H1 (cell line): ENCODE data around the gene IL24.

ENCODE experiments used
- EP300 ChIP-seq, 2 experiments: IDR thresholded peaks; 1 replicate in 1 of 2; 2 replicates in 1 of 2; pipeline ENCODE4 v1.6.1; 2011 to 2012; ENCODE audit warnings: low read depth in 2 of 2, low read length in 2 of 2, mild to moderate bottlenecking in 2 of 2, borderline replicate concordance in 1 of 2, inconsistent platforms in 1 of 2, moderate library complexity in 1 of 2
- JUND ChIP-seq: IDR thresholded peaks from 2 replicates; pipeline ENCODE4 v1.6.1; 2011; ENCODE audit warnings: mild to moderate bottlenecking, improper control_type of control experiment, low read length
- POLR2A ChIP-seq, 2 experiments: IDR thresholded peaks; 1 replicate in 1 of 2; 2 replicates in 1 of 2; pipeline ENCODE4 v1.6.1; 2011; ENCODE audit warnings: low read depth in 2 of 2, low read length in 2 of 2, mild to moderate bottlenecking in 2 of 2; ENCODE audit errors: control extremely low read depth in 1 of 2
- POLR2AphosphoS5 ChIP-seq: IDR thresholded peaks from 2 replicates; pipeline ENCODE4 v1.6.1; 2011; ENCODE audit warnings: low read depth, low read length
- SRF ChIP-seq: IDR thresholded peaks from 2 replicates; pipeline ENCODE4 v1.6.1; 2011; ENCODE audit warnings: mild to moderate bottlenecking, low read depth, low read length, moderate library complexity
- TAF7 ChIP-seq: optimal IDR thresholded peaks from 2 replicates; pipeline ENCODE3; 2011; ENCODE audit warnings: low read depth, mild to moderate bottlenecking, inconsistent platforms, low read length, moderate library complexity, borderline replicate concordance

- no peak for TF ChIP-seq SRF
- no peak for TF ChIP-seq JUND
- TF ChIP-seq POLR2AphosphoS5, result no peak
- no peak for TF ChIP-seq EP300 (IDR thresholded peaks at IDR 0.05; ENCODE audit: borderline replicate concordance in 1 of 2, low read depth in 2 of 2, low read length in 2 of 2)
- no peak for TF ChIP-seq POLR2A (IDR thresholded peaks at IDR 0.05; ENCODE audit: control extremely low read depth in 1 of 2, low read depth in 2 of 2, low read length in 2 of 2)
- no peak for TF ChIP-seq TAF7
Measured at GRCh38 chr1:206912445-206913095, 15.3 kb downstream of the IL24 start.
